ENCODE results near the gene LITAFD. TPM values are rescaled to one million over a fixed set of nuclear protein-coding genes. Genes with fewer than 3 reads are reported as not detected.

The LITAFD gene
- total and polyA plus RNA-seq, 2 of the 4 experiments (the other 2 are of a cell fraction): not detected

DNA sequence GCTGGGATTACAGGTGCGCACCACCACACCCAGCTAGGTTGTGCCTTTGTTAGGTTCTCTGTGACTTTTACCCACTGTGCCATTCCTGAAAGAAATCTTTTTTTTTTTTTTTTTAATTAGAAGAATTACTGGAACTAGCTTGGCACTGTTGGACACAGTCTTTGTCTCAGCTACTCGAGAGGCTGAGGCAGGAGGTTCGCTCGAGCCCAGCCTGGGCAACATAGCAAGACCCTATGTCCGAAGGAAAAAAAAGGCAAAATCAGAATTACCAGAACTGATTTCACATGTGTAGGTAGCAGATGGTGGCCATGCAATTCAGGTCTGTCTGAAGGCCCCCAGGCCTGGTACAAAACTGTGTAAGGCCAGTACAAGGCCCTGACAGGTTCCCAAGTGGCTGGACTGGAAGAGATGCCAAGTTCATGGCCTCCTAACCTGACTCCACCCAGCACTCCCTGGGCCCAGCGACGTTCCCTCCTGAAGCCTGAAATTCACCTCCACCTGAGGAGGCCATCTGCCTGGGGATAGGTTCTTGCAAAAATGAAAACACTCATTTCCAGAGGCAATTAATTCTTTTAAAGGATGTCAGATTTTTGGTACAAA is 36.4 kb upstream of the LITAFD start:
- DNase-seq (no peak), ATAC-seq (ENCODE audit: low read depth) (no peak)
- no peak overlapping the region for H3K14ac ChIP-seq (replicated peaks; ENCODE audit: low read depth, low read length)
- 100% methylated on average over 2 of the region's 7 CpGs; no CpG with 5 or more reads in 1 of the 2 experiments for WGBS, 2 experiments (ENCODE audit: extremely low coverage in 2 of 2, insufficient read length in 1 of 2)
- TF ChIP-seq, protein P1, sequence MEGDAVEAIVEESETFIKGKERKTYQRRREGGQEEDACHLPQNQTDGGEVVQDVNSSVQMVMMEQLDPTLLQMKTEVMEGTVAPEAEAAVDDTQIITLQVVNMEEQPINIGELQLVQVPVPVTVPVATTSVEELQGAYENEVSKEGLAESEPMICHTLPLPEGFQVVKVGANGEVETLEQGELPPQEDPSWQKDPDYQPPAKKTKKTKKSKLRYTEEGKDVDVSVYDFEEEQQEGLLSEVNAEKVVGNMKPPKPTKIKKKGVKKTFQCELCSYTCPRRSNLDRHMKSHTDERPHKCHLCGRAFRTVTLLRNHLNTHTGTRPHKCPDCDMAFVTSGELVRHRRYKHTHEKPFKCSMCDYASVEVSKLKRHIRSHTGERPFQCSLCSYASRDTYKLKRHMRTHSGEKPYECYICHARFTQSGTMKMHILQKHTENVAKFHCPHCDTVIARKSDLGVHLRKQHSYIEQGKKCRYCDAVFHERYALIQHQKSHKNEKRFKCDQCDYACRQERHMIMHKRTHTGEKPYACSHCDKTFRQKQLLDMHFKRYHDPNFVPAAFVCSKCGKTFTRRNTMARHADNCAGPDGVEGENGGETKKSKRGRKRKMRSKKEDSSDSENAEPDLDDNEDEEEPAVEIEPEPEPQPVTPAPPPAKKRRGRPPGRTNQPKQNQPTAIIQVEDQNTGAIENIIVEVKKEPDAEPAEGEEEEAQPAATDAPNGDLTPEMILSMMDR (conservative IDR thresholded peaks at IDR 0.05; ENCODE audit: low read depth, low read length): no peak
- TF ChIP-seq RAD21 (IDR thresholded peaks at IDR 0.05; ENCODE audit: low read length) (no peak), MXI1 (IDR thresholded peaks at IDR 0.05; ENCODE audit: borderline replicate concordance, low read depth, low read length) (no peak), CHD1 (IDR thresholded peaks at IDR 0.05; ENCODE audit: low read depth, low read length) (no peak), FOS (IDR thresholded peaks at IDR 0.05; ENCODE audit: low read depth, low read length) (no peak), SMC3 (IDR thresholded peaks at IDR 0.05; ENCODE audit: low read depth, low read length) (no peak), RCOR1 (IDR thresholded peaks at IDR 0.05; ENCODE audit: insufficient replicate concordance, low read length) (no peak), BHLHE40 (IDR thresholded peaks at IDR 0.05; ENCODE audit: low read depth, low read length) (no peak), CEBPB (IDR thresholded peaks at IDR 0.05; ENCODE audit: low read depth, low read length) (no peak), MAZ (IDR thresholded peaks at IDR 0.05; ENCODE audit: borderline replicate concordance, low read depth, low read length) (no peak), NFE2L2 (IDR thresholded peaks at IDR 0.05; ENCODE audit: low read depth, low read length) (no peak)
- TF ChIP-seq, protein P2, sequence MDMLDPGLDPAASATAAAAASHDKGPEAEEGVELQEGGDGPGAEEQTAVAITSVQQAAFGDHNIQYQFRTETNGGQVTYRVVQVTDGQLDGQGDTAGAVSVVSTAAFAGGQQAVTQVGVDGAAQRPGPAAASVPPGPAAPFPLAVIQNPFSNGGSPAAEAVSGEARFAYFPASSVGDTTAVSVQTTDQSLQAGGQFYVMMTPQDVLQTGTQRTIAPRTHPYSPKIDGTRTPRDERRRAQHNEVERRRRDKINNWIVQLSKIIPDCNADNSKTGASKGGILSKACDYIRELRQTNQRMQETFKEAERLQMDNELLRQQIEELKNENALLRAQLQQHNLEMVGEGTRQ (IDR thresholded peaks at IDR 0.05; ENCODE audit: low read depth, low read length): no peak
- H3K4me2 ChIP-seq (ENCODE audit: low read depth, low read length): no peak overlapping the region
- no peak overlapping the region for H4K5ac ChIP-seq (ENCODE audit: low read depth, low read length)
- no peak overlapping the region for H4K8ac ChIP-seq (ENCODE audit: low read depth in 2 of 2, low read length in 2 of 2)
- no TSS peak for BruUV-seq (replicated peaks)
- no peak overlapping the region for H3K27ac ChIP-seq (ENCODE audit: insufficient read depth, low read length)
- H3K4ac ChIP-seq (ENCODE audit: low read depth, low read length): no peak overlapping the region
- peaks cover 21% of the 10 kb centered on the region for H3K4me1 ChIP-seq (ENCODE audit: control insufficient read depth, insufficient read depth, low read length)
- H2BK20ac ChIP-seq (ENCODE audit: low read depth, low read length): no peak overlapping the region
- H3K9ac ChIP-seq (ENCODE audit: low read depth, low read length): no peak overlapping the region
- intact Hi-C loops (cut with micrococcal nuclease) (no loop called here), in situ Hi-C loops (cut with MboI; ENCODE audit: low sequenced_read_pairs) (no loop called here), dilution Hi-C loops (cut with HindIII; ENCODE audit: low sequenced_read_pairs, unreplicated experiment) (no loop called here)
- no peak overlapping the region for H2BK15ac ChIP-seq (ENCODE audit: low read depth, low read length)
- POLR2A ChIA-PET (ENCODE audit: unreplicated experiment): no interaction called here
- H3K36me3 ChIP-seq (ENCODE audit: control insufficient read depth, insufficient read depth, low read length): peaks cover 36% of the 10 kb centered on the region
- no peak overlapping the region for H2BK120ac ChIP-seq (ENCODE audit: low read depth, low read length)
- peaks cover 57% of the 10 kb centered on the region for H4K20me1 ChIP-seq (ENCODE audit: insufficient read depth, low read length)
- H2AFZ ChIP-seq (replicated peaks; ENCODE audit: low read length, poor library complexity): no peak overlapping the region
- peaks cover 17 to 52% of the 10 kb centered on the region in 2 experiments; a peak in 3 of 4 replicates for H3K79me1 ChIP-seq (ENCODE audit: low read depth in 1 of 2, low read length in 2 of 2)
- H2AK5ac ChIP-seq (ENCODE audit: low read depth, low read length): no peak overlapping the region
- CTCF ChIA-PET: interaction anchor here (0.7 kb wide), 1 partner anchor 14 kb away, joined by 3 read pairs; no protein-coding TSS in a partner anchor
- H3K9me3 ChIP-seq (ENCODE audit: control insufficient read depth, insufficient read depth, low read length): no peaks in the 10 kb centered on the region
- H4K91ac ChIP-seq (ENCODE audit: insufficient read depth, low read depth, low read length): no peak overlapping the region
- H3K9me1 ChIP-seq (ENCODE audit: insufficient read depth, low read length): peaks cover 15% of the 10 kb centered on the region
- H3K4me3 ChIP-seq (ENCODE audit: insufficient read depth, low read depth, low read length): no peak overlapping the region
- no peak overlapping the region for H2AK9ac ChIP-seq (replicated peaks; ENCODE audit: low read depth, low read length, poor library complexity)
- no peak overlapping the region for H3K18ac ChIP-seq (ENCODE audit: low read depth, low read length)
- H2BK5ac ChIP-seq (ENCODE audit: low read depth, low read length, poor library complexity, severe bottlenecking): no peak overlapping the region
- H3K23ac ChIP-seq (ENCODE audit: low read depth, low read length): no peak overlapping the region
- no peaks in the 10 kb centered on the region for H3K27me3 ChIP-seq (ENCODE audit: control insufficient read depth, insufficient read depth, low read length)
- H3K56ac ChIP-seq (ENCODE audit: extremely low read depth, insufficient read depth, low read length): no peak overlapping the region
